ENCODE measurements around the gene LHFPL6. TPM values are rescaled to one million over a fixed set of nuclear protein-coding genes. Genes with fewer than 3 reads are reported as not detected.

The LHFPL6 gene
- total RNA-seq, 1 donor from 2014 or later = 5.3 TPM

DNA sequence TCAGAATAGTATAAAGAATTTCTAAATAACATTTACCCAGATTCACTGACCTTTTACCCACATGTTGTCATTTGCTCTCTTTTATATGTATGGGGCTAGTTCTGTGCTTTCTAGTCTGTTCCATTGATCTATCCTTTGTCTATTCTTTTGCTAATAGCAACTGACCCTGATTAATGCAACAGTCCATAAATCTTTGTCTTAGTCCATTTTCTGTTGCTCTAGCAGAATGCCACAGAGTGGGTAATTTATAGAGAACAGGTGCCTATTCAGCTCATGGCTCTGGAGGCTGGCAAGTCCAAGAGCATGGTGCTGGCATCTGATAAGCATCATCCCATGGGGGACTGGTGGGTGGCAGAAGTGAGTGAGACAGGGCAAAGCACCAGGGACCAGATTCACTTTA, 52.1 kb downstream of the LHFPL6 start:
- FAIRE-seq = no peak

DNA sequence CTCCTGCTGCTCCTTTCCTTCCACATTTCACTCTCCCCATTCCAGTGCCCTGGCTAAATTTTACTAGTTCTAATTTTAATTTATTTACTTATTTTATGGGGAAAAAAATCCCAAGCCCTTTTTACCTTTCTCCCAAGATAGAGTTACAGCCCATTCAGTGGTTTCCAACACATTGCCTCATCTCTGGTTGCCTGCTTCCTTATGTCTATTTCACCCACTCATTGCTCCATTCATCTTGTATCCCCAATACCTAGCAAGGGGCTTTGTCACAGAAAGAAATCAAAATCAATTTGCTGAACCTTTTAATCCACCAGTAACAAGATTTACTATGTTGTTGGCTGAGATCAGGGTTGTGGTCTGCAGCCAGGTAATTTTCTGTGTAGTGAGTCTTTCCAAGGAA, 55.9 kb downstream of the LHFPL6 start:
- H3K27me3 ChIP-seq (ENCODE audit: control insufficient read depth, insufficient read depth, low read length) = no peaks in the 10 kb centered on the region
- TF ChIP-seq, protein P1, sequence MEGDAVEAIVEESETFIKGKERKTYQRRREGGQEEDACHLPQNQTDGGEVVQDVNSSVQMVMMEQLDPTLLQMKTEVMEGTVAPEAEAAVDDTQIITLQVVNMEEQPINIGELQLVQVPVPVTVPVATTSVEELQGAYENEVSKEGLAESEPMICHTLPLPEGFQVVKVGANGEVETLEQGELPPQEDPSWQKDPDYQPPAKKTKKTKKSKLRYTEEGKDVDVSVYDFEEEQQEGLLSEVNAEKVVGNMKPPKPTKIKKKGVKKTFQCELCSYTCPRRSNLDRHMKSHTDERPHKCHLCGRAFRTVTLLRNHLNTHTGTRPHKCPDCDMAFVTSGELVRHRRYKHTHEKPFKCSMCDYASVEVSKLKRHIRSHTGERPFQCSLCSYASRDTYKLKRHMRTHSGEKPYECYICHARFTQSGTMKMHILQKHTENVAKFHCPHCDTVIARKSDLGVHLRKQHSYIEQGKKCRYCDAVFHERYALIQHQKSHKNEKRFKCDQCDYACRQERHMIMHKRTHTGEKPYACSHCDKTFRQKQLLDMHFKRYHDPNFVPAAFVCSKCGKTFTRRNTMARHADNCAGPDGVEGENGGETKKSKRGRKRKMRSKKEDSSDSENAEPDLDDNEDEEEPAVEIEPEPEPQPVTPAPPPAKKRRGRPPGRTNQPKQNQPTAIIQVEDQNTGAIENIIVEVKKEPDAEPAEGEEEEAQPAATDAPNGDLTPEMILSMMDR (IDR thresholded peaks at IDR 0.05; ENCODE audit: insufficient read depth, low read length, severe bottlenecking) = no peak
- FAIRE-seq (no peak), DNase-seq (ENCODE audit: low read depth) (no peak)
- H3K36me3 ChIP-seq (ENCODE audit: control insufficient read depth, insufficient read depth, low read length) = no peaks in the 10 kb centered on the region
- H3K4me3 ChIP-seq (ENCODE audit: low read depth, low read length) = no peak overlapping the region

More for the DNA sequence above, 52.1 kb downstream of the LHFPL6 start:
- no peak overlapping the region for H3K4me3 ChIP-seq (ENCODE audit: low read depth, low read length)
- no peaks in the 10 kb centered on the region for H3K27me3 ChIP-seq (ENCODE audit: control insufficient read depth, insufficient read depth, low read length)
- H3K36me3 ChIP-seq (ENCODE audit: control insufficient read depth, insufficient read depth, low read length) = no peaks in the 10 kb centered on the region
- DNase-seq (ENCODE audit: low read depth) = no peak
- TF ChIP-seq, protein P1 (IDR thresholded peaks at IDR 0.05; ENCODE audit: insufficient read depth, low read length, severe bottlenecking) = no peak

DNA sequence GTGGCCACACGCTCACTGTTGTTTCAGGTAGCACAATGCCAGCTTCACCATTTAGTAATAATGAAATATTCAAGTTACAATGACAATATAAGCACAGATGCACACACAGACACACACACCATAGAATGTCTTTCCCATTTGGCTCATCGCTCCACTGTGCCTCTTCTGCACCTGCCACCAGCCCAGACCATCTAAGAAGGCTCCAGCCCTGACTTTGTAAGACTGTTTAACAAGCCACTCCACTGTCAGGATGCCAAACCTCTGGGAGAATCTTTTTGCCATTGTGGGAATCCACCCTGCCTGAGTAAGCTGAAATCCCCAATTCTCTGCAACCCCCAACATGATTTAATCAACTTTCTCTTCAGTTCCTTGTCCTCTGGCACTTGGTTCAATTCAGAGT, 60.6 kb downstream of the LHFPL6 start:
- Histone ChIP-seq H3K36me3 (ENCODE audit: control insufficient read depth, insufficient read depth, low read length) (no peaks in the 10 kb centered on the region), H3K4me3 (ENCODE audit: low read depth, low read length) (no peak overlapping the region), H3K27me3 (ENCODE audit: control insufficient read depth, insufficient read depth, low read length) (no peaks in the 10 kb centered on the region)
- DNase-seq (ENCODE audit: low read depth) (no peak), FAIRE-seq (no peak)
- TF ChIP-seq, protein P1 (IDR thresholded peaks at IDR 0.05; ENCODE audit: insufficient read depth, low read length, severe bottlenecking) = no peak

DNA sequence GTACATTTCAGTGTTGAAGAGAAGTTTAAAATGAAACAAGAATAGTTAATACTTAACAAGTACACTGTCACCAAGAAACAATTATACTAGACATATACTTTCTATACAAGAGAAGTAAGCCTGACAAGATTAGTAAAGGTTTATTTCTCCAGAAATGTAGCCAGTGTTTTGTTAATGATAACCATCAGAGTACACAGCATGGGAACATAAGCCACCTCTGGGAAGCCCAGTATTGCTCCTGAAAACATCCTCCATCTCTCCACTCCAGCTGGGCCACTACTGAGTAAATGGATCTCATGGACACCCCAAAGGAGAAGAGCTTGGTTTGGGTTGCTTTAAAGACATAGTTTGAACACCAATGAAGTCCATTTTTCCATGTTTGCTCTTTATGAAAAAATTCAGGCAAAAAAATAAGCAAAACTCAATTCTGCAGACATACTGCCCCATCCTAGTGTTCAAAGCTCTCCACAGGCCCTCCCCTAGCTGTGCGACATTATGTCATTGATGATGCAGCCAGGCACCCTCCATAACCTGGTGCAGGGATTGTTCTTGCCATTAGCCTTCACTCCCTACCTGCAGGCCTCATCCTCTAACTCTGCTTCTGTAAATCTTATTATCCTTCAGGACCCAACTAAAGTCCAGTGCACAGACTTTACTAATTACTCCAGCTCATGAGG, 61.9 kb downstream of the LHFPL6 start:
- Histone ChIP-seq H3K4me3 (ENCODE audit: low read depth, low read length) (no peak overlapping the region), H3K27me3 (ENCODE audit: control insufficient read depth, insufficient read depth, low read length) (no peaks in the 10 kb centered on the region), H3K36me3 (ENCODE audit: control insufficient read depth, insufficient read depth, low read length) (no peaks in the 10 kb centered on the region)
- TF ChIP-seq, protein P1 (IDR thresholded peaks at IDR 0.05; ENCODE audit: insufficient read depth, low read length, severe bottlenecking) = no peak
- no peak for FAIRE-seq
- DNase-seq (ENCODE audit: low read depth) = no peak

DNA sequence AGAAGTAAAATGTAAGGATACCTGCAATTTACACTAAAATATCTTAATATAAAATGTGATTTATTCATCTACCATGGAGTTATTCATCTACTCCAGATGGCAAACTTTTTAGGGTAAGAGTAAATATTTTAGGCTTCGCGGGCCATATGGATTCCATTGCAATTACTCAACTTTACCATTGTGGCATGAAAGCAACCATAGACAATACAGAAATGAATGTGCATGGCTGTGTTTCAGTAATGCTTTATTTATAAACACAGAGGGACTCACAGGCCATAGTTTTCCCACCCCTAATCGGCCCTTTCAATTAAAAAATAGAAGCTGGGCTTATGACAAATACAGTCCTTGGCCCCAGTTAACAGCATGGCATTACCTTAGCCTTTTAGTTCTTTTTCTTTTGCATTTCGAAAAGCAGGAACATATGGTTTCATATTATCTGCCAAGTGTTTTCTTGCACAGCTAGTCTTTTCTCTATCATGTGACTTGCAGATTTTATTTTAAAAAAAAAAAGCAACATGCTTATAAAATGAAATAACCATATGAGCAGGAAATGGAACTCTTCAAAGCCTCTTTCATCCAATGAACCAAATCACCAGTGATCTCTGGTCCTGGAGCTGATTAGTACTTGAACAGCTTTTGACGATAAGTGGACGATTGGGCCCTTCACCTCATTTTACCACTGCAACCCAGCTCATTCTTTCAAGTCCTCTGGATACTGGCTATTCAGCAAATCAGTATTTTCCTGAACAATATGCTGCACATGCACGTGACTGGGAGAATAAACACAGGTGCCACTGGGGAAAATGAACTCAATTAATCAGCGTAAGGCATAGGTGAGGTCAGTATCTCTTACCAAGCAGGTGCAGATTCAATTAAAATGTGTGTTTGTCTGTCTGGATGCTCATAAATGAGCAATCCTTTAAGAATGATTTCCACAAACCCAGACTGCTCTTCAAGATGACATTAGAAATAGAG, 63.9 kb downstream of the LHFPL6 start:
- FAIRE-seq (no peak), DNase-seq (ENCODE audit: low read depth) (no peak)
- TF ChIP-seq, protein P1 (IDR thresholded peaks at IDR 0.05; ENCODE audit: insufficient read depth, low read length, severe bottlenecking) = no peak
- no peak overlapping the region for H3K4me3 ChIP-seq (ENCODE audit: low read depth, low read length)
- no peaks in the 10 kb centered on the region for H3K27me3 ChIP-seq (ENCODE audit: control insufficient read depth, insufficient read depth, low read length)
- H3K36me3 ChIP-seq (ENCODE audit: control insufficient read depth, insufficient read depth, low read length) = no peaks in the 10 kb centered on the region
